ENCODE data around the gene PROSER2. TPM values are rescaled to one million over a fixed set of nuclear protein-coding genes. Genes with fewer than 3 reads are reported as not detected.

PROSER2 gene
- total RNA-seq, 1 donor from 2014 or later = 7.1 TPM

GRCh38 chr10:11861811-11862428, 38.8 kb downstream of the PROSER2 start:
- H3K27ac Mint-ChIP-seq (ENCODE audit: unreplicated experiment) = no peak overlapping the region
- no peaks in the 10 kb centered on the region for H3K9me3 Mint-ChIP-seq (ENCODE audit: unreplicated experiment)
- no peak for DNase-seq (ENCODE audit: extremely low spot score, unreplicated experiment)
- H3K4me3 Mint-ChIP-seq (ENCODE audit: unreplicated experiment) = no peak overlapping the region
- no peaks in the 10 kb centered on the region for H3K27me3 Mint-ChIP-seq (ENCODE audit: unreplicated experiment)
- peaks cover 11% of the 10 kb centered on the region for H3K36me3 Mint-ChIP-seq (ENCODE audit: unreplicated experiment)
- TF ChIP-seq CTCF (IDR thresholded peaks at IDR 0.05) = no peak
- no peaks in the 10 kb centered on the region for H3K4me1 Mint-ChIP-seq (ENCODE audit: unreplicated experiment)

- Mint-ChIP-seq H3K36me3 (ENCODE audit: unreplicated experiment) (peaks cover 6% of the 10 kb centered on the region), H3K9me3 (ENCODE audit: unreplicated experiment) (no peaks in the 10 kb centered on the region), H3K4me1 (ENCODE audit: unreplicated experiment) (no peaks in the 10 kb centered on the region), H3K4me3 (ENCODE audit: unreplicated experiment) (no peak overlapping the region), H3K27me3 (ENCODE audit: unreplicated experiment) (no peaks in the 10 kb centered on the region), H3K27ac (ENCODE audit: unreplicated experiment) (no peak overlapping the region)
- DNase-seq (ENCODE audit: extremely low spot score, unreplicated experiment) = no peak
- TF ChIP-seq CTCF (IDR thresholded peaks at IDR 0.05) = no peak
Observed at GRCh38 chr10:11863353-11864109, 40.4 kb downstream of the PROSER2 start.

GRCh38 chr10:11864727-11865126, 41.6 kb downstream of the PROSER2 start:
- no peak for TF ChIP-seq CTCF (IDR thresholded peaks at IDR 0.05)
- H3K9me3 Mint-ChIP-seq (ENCODE audit: unreplicated experiment) = no peaks in the 10 kb centered on the region
- no peaks in the 10 kb centered on the region for H3K4me1 Mint-ChIP-seq (ENCODE audit: unreplicated experiment)
- no peak overlapping the region for H3K4me3 Mint-ChIP-seq (ENCODE audit: unreplicated experiment)
- H3K36me3 Mint-ChIP-seq (ENCODE audit: unreplicated experiment) = peaks cover 6% of the 10 kb centered on the region
- H3K27ac Mint-ChIP-seq (ENCODE audit: unreplicated experiment) = no peak overlapping the region
- H3K27me3 Mint-ChIP-seq (ENCODE audit: unreplicated experiment) = no peaks in the 10 kb centered on the region
- DNase-seq (ENCODE audit: extremely low spot score, unreplicated experiment) = no peak

- Mint-ChIP-seq H3K4me3 (ENCODE audit: unreplicated experiment) (no peak overlapping the region), H3K9me3 (ENCODE audit: unreplicated experiment) (no peaks in the 10 kb centered on the region), H3K27me3 (ENCODE audit: unreplicated experiment) (no peaks in the 10 kb centered on the region), H3K36me3 (ENCODE audit: unreplicated experiment) (peaks cover 6% of the 10 kb centered on the region), H3K27ac (ENCODE audit: unreplicated experiment) (no peak overlapping the region), H3K4me1 (ENCODE audit: unreplicated experiment) (no peaks in the 10 kb centered on the region)
- DNase-seq (ENCODE audit: extremely low spot score, unreplicated experiment) = no peak
- TF ChIP-seq CTCF (IDR thresholded peaks at IDR 0.05) = no peak
Observed at GRCh38 chr10:11865561-11865960, 42.4 kb downstream of the PROSER2 start.

- no peaks in the 10 kb centered on the region for H3K4me1 Mint-ChIP-seq (ENCODE audit: unreplicated experiment)
- H3K27ac Mint-ChIP-seq (ENCODE audit: unreplicated experiment) = no peak overlapping the region
- H3K36me3 Mint-ChIP-seq (ENCODE audit: unreplicated experiment) = peaks cover 3% of the 10 kb centered on the region
- TF ChIP-seq CTCF (IDR thresholded peaks at IDR 0.05) = no peak
- H3K9me3 Mint-ChIP-seq (ENCODE audit: unreplicated experiment) = no peaks in the 10 kb centered on the region
- no peak overlapping the region for H3K4me3 Mint-ChIP-seq (ENCODE audit: unreplicated experiment)
- DNase-seq (ENCODE audit: extremely low spot score, unreplicated experiment) = no peak
- no peaks in the 10 kb centered on the region for H3K27me3 Mint-ChIP-seq (ENCODE audit: unreplicated experiment)
Observed at GRCh38 chr10:11866199-11866925, 43.2 kb downstream of the PROSER2 start.

Data from osteocyte (in vitro differentiated cells).